Nasal cavity respiratory epithelium epithelial cell of viscerocranial mucosa (primary cell): Measurements from ENCODE around the gene CCIN. TPM values are rescaled to one million over a fixed set of nuclear protein-coding genes. Genes with fewer than 3 reads are reported as not detected.

Experiments used
- total RNA-seq: library from RNA; depleted of rRNA; stranded (reverse); fragments of >200 nt; gene quantifications from 2 replicates; pipeline ENCODE4 v1.2.3, GENCODE V29; 2014

CCIN gene
- under 0.01 TPM in 1 of 2 replicates, not detected in the other for total RNA-seq

GRCh38 chr9:36169166-36169565, at the start of gene CCIN:
Gene CCIN (plus strand): TSS chr9:36169388. CDS start chr9:36169503, 115 bp downstream.

GRCh38 chr9:36136272-36136893, 32.8 kb upstream of the CCIN start, which contains the start of gene GLIPR2:
Gene GLIPR2 (plus strand): TSS chr9:36136733. CDS start chr9:36136779, 46 bp downstream.

GRCh38 chr9:36190388-36191289, 21.5 kb downstream of the CCIN start, which contains the start of gene CLTA:
Gene CLTA (plus strand): TSS chr9:36190921. CDS start chr9:36191057, 136 bp downstream.

Other genes starting within 250 kb of the CCIN start
- gene OR2S2, start 211.2 kb upstream of the CCIN start, total RNA-seq: not detected in 2 replicates
- gene RECK, start 132.5 kb upstream of the CCIN start, total RNA-seq: 1.4 and 2.0 TPM in 2 replicates
- gene GLIPR2, start 32.7 kb upstream of the CCIN start, total RNA-seq: 1.6 and 2.4 TPM in 2 replicates
- gene CLTA, start 21.5 kb downstream of the CCIN start, total RNA-seq: 230 and 260 TPM in 2 replicates
- gene GNE, start 89.1 kb downstream of the CCIN start, total RNA-seq: 6.5 and 15.2 TPM in 2 replicates
- 6.5 and 14.5 TPM in 2 replicates for gene RNF38, start 230.9 kb downstream of the CCIN start, total RNA-seq